GM21515 (cell line): Measurements from ENCODE around the gene RUFY4.

Experiments
- ATAC-seq: cut with Tn5 transposase; IDR thresholded peaks from one replicate; pipeline ENCODE4 v1.9.1; 2021; ENCODE audit not compliant: unreplicated experiment

RUFY4 gene

GRCh38 chr2:218060950-218061660 lies 7.9 kb upstream of the RUFY4 start:
- no peak for ATAC-seq

DNA sequence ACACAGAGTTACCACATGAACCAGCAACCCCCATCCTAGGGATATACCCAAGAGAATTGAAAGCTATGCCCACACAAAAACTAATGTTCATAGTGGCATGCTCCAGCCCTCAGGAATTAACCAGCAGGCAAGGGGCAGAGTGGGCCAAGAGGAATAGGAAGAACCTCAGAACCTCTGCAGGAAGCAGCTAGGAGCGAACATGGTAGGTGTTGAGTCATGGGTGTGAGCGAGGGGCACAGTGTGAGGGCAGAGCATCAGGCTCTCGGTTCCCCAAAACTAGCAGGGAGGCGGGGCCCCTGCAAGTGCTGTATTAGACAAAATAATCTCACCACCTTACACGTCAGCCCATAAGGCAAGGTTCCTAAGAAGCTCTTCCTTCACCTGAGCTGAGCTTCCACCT lies 5.6 kb upstream of the RUFY4 start:
- ATAC-seq, result peak; percentile 86

DNA sequence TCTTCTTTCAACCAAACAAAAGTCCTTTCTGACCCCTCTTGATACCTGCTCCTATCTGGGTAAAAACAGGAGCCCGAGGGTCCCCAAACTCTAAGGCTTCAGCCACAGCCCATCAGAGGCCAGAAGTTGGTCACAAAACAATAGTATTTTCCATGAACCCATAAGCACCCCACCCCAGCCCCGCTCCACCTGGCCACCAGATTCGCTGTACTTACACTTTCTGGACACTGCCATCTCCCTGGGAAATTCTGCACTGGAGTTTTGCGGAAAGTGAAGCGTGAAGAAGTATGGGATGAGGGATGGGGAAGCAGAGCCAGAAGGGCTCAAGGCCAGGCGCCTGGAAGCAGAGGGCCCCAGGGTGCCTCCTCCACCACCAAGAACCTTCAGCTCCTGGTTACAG lies 5.2 kb upstream of the RUFY4 start:
- no peak for ATAC-seq

GRCh38 chr2:218065239-218066006 lies 3.6 kb upstream of the RUFY4 start:
- ATAC-seq, result no peak

DNA sequence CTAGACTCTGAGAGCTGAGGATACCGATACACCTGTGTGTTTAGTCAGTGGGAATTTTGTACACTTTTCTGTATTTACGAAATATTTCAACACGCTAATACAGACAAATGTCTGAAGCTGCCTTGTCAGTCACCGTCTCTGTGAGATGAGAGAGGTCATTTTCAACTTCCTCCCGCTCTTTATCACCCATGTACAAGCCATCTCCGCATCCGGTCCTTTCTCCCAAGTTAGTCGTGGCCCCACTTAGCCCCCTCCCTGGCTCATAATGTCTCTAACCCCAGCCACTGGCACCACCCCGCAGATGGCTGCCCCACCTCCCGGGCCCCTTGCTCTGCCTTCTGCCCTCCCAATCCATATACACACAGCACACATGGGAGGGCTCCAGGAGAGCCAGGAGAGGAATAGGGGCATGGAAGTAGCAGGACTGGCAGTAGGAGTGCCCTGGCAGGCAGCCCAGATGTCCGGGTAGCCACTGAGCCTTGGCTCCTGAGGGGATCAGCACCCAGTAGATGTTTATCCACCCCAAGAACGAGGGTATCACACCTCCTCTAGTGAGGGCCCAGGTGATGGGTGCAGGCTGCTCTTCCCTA lies 2.0 kb upstream of the RUFY4 start:
- no peak for ATAC-seq

GRCh38 chr2:218067523-218067922 lies 1.5 kb upstream of the RUFY4 start:
- no peak for ATAC-seq

GRCh38 chr2:218069606-218070300 lies 700 bp downstream of the RUFY4 start:
- no peak for ATAC-seq

DNA sequence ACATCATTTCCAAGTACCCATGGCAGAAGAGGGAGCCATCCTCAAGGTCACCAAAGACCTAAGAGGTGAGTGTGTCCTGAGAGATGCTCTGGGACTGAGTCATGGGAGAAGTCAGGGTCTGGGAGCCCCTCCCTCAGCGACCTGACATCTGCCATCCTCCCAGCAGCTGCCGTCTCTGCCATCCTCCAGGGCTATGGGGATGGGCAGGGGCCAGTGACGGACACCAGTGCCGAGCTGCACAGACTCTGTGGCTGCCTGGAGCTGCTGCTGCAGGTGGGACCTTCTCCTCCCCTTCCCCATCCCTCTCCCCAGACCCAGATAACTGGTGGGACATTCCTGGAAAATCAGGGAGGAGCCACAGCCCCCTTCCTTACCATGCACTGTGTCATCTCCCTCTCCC lies 1.5 kb downstream of the RUFY4 start:
- no peak for ATAC-seq

DNA sequence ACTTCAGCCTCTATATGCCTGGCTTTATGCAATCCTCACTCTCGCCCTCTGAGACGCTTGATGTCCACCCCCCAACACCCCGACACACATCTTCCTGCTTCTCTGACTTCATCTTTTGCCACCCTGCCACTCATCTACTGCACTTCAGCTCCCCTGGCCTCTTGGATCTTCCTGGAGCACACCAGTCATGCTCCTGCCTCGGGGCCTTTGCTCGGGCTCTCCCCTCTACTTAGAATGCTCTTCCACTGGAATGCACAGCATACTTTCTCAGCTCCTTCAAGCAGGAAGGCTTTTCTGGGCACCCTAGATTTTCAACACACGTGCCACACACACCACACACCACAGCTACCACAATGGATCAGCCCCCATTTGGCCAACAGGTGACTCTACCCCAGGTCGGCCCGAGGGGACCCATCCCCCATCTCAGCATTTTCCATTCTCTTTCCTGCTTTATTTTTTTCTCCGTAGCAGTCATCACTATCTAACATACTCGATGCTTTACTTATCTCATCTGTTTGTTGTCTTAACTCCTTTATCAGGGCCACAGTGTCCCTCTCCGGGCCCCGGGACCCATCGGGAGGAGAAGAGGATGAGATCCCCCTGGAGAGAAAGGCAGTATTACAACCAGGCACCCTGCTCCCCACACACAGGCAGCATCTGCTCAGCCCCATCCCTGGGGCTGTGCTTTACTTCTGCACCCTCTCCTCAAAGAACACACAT lies 2.3 kb downstream of the RUFY4 start:
- no peak for ATAC-seq

GRCh38 chr2:218072002-218072401 lies 2.9 kb downstream of the RUFY4 start:
- ATAC-seq, result no peak

- no peak for ATAC-seq
These were observed 3.5 kb downstream of the RUFY4 start for GRCh38 chr2:218072478-218073024.

DNA sequence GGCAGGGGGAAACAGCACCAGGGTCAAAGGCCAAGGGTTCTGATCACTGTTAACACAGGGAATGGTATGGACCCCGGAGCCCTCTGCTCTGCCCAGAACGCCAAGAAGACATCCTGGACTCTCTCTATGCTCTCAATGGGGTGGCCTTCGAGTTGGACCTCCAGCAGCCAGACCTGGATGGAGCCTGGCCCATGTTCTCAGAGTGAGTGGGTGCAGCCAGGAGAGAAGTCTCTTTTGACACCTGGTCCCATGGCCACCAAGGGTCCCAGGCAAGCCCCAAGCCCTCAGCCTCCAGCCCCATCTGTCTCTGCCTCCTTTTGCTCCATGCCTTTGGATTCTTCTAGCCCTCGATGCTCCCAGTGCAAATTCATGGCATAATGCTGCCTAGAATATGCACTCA lies 4.1 kb downstream of the RUFY4 start:
- ATAC-seq, result no peak

GRCh38 chr2:218074031-218074430 lies 5.0 kb downstream of the RUFY4 start:
- no peak for ATAC-seq

GRCh38 chr2:218075975-218076811 lies 7.1 kb downstream of the RUFY4 start:
- ATAC-seq, result no peak

DNA sequence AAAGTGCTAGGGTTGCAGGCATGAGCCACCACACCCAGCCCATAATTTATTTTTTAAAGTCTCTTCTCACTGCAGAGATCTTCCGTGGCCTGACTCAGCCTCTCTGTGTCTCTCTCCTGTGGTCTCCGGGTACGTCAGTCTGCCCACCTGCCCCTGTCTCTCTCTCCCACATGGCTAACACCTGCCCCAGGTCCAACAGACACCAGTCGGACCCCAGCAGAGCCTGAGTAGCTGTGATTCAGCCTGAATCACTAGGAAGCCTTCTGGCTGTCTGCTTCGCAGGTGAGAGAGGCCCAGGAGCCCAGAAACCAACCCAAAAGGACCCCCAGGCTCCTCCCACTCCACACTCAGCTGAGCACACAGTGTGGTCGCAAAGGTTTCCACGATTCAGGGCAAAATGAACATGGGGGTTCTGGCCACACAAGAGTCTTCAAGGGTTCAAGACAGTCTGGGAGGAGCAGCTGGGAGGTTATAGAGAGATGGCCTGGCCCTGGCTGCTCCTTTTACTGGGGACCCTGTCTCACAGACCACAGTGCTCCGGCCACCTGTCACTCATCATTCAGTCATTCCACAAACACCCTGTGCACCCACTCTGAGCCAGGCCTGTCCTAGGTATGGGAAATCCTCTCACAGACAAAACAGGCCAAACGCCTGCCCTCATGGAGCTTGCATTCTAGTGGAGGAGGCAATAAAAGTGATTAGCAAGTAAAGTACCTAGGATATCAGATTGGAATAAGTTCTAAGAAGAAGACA lies 8.6 kb downstream of the RUFY4 start:
- ATAC-seq, result no peak

DNA sequence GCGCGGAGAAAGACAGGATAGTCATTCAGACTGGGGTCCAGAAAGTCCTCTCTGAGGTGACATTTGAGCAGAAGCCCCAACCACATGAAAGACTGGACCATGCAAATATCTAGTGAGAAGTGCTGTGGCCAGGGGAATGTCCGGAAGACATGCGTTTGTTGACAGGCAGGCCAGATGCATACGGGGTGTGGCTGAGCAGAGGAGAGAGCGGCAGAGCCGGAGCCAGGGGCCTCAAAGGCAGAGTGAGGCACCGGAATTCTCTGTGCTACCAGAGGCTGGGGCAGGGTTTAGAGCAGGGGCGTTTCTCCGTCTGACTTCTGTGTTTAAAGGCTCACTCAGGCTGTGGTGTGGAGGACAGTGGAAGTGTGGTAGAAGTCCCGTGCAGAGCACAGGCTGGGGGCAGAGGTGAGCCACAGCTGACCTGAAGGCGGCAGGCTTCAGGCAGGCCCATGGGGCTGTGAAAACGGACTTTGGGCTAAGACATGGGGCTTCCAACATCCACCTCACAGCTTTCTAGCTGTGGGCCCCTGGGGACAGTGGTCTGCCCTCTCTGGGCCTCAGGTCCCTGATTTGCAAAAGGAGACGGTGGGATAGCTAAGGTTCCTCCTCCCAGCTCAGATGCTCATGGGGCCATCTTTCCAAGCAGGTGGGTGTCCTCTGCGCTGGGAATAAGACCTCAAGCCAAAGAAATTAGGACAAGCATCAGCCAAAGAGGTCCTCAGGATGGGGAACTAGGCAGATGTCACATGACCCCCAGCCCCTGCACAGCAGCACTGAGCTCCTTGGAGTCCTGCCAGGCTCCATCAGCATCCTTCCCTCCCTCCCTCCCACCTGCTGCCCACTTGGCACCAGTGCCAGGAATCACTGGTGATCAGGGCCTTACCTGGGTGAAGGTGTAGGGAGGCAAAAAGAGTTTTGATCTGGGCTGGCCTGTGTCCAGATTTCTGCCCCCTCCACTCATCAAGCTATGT lies 11.2 kb downstream of the RUFY4 start:
- ATAC-seq, result no peak

GRCh38 chr2:218081063-218081462 lies 12.0 kb downstream of the RUFY4 start:
- ATAC-seq, result peak; percentile 76

DNA sequence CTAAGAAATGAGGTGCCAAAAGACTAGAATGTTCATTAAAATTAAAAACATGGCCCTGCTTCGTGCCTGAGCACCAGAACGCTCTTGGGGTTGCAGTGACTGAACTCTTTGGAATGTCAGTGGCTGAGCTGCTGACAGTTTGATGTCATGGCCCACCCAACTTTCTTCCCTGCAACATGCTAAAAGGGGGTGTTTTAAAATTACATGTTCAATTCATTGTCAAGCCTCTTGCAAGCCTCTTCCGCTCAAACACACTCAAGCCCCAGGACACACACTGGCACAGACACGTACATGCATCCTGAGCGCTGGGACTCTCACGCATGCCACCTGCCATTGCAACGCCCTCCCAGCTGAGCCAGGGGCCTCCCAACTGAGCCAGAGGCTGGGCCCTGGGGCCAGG lies 12.6 kb downstream of the RUFY4 start:
- no peak for ATAC-seq
